Adrenal gland (tissue), 5 donors: ENCODE measurements around the gene MTUS2.

ENCODE experiments used
- CTCF ChIP-seq, 6 experiments: fragments of 450-650 bp in 4 of 6; fragments of 200-600 bp in 2 of 6; sonication (generic) in 1 of 6; IDR thresholded peaks; 1 replicate in 5 of 6; 2 replicates in 1 of 6; pipeline versions ENCODE4 v1.5.1 to v1.8.0; 2016 to 2021; ENCODE audit warnings: antibody characterized with exemption in 6 of 6, mild to moderate bottlenecking in 2 of 6, moderate library complexity in 1 of 6
- POLR2A ChIP-seq, 2 donors: fragments of 450-650 bp; IDR thresholded peaks; one replicate each; pipeline ENCODE4 v1.6.1; 2017; ENCODE audit warnings: antibody characterized with exemption in 2 of 2, mild to moderate bottlenecking in 2 of 2, moderate library complexity in 1 of 2
- donor health status: DM: no; HTN: no; CAD: no.

- TF ChIP-seq CTCF (IDR thresholded peaks at IDR 0.05) (no peak), POLR2A (IDR thresholded peaks at IDR 0.05) (no peak)
Observed at GRCh38 chr13:29294821-29295220, 474.7 kb downstream of the MTUS2 start.
